Activated CD4-positive, alpha-beta T cell treated with anti-CD3 and anti-CD28 coated beads, Interleukin-10, Interleukin-2, amounts not matched to agents 100 ng/mL and 50 ng/mL, durations not matched to agents 16 hours and 8 hours (primary cell): Measurements from ENCODE around the gene DOCK2.
"Not testable (repeated sequence)": the region's sequence is repeated elsewhere in the genome, so short reads cannot be mapped to it uniquely, and the experiment has no call there.

Source experiments
- DNase-seq: peaks from one replicate; pipeline ENCODE4 v3.0.0-alpha.2; 2020

The DOCK2 gene

DNA sequence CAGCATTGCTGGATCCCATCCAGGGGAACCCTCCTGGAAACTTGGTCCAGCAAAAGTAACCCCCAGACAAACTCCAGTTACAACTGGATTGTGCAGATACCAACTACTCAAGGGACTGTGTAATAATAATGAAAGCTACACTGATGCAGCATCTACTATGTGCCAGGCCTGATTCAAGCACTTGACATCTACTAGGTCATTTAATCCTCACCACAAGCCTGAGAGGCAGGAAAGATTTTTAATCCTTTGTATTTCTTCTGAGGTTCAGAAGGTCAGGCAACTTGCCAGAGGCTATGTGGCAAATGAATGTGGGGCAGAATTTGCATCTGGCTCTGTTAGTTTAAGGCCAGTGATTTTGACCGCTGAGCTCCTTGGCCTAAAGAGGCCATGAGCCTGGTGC is 439.1 kb downstream of the DOCK2 start:
- DNase-seq = no peak

DNA sequence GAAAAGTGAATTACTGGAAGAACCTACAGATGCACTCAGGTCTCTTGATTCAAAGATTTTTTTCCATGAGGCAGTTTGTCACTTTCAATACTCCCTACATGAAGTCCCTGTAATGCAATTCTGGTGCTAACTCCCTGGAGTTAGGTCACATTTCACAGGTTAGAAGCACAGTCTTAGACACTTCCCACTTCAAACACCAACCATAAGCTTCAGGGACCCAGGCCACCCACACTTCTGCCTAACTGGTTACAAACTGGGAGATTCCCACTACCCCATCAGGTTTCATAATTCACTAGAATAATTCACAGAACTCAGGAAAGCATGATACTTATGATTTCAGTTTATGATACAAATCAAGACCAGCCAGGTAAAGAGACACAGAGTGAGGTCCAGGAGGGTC is 439.7 kb downstream of the DOCK2 start:
- no peak for DNase-seq

DNA sequence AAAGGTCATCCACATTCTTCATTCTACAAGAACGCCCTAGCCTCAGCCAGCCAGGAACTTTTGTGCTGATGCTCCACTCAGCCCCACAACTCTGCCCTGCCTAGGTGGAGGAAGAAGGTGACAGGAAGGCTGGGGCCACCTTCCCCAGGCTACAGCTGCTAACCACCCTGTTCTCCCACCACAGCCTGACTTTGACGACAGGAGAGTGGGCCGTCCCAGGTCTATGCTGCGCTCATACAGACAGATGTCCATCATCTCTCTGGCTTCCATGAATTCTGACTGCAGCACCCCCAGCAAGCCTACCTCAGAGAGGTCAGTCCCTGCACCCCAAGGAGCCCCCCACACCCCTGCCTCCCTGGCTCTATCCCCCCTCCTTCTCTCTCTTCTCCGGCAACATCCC is 440.5 kb downstream of the DOCK2 start:
- DNase-seq = no peak

DNA sequence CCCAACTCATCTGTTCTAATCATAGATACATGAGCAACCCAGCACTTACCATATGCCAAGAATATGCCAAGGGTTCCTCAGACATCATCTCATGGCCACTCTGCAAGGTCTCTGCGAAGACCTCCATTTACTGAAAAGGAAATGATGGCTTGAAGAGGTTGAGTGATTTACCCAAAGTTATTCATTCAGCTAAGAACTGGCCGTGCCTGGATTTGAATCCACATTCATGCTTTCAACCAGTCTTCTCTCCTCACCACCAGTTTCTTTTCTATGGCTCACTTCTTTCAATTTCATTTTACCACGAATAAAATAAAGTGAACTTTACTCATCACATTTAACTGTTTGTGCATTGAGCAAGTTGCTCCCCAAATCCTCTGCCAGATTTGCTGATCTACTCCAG is 441.4 kb downstream of the DOCK2 start:
- DNase-seq = no peak

DNA sequence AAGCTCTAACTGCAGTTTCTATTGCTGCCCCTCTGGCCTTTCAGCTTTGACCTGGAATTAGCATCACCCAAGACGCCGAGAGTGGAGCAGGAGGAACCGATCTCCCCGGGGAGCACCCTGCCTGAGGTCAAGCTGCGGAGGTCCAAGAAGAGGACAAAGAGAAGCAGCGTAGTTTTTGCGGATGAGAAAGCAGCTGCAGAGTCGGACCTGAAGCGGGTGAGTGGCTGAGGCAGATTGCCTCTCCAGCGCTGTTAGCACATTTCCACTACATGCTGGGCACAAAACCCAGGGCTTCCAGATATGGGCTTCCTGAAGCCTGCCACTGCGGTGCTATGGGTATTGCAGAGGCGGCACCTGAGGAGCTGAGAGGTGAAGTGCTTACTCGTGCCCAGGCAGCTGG is 441.9 kb downstream of the DOCK2 start:
- DNase-seq = no peak

DNA sequence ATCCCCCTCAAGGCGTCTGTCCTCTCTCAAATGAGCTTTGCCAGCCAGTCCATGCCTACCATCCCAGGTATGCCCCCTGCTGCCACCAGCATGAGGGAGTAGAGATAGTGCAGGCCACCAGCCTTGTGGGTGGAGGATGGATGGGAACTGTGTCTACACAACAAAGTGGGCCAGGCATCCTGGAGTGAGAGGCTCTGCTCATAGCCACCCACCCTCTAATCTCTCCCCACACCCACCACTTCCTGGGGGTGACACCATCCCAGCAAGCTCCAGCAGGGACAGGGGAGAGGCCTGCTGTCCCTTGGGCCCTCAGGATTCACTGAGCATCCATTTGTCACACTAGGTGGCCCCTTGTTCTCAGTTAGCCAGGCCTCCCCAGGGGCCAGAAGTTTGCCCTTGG is 443.1 kb downstream of the DOCK2 start:
- no peak for DNase-seq

DNA sequence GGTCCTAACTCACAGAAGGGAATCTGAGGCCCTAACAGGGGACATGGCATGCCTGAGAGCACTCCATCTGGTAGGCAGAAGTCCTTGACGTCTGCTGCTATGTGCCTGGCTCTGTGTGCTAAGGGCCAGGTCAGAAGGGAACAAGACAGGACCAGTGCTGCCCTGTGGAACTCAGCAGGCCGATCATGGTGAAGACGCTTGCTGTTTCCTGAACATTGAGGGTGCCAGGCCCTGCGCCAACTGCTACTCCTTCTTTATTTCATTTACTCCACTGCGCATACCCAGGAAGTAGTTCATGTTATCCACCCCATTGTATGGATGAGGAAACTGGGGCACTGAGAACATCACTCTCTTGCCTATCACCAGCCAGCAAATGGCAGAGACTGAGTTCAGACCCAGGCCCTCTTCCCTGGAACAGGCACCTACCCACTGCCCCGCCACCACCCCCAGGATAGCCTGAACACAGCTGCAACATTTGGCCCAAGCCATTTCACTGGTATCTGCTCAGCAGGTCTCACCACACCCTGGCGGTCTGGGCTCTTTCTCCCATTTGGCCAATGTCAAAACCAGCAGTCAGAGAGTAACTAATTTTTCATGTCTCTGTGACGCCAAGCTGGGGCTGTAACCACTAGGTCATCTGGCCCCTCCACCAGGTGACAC is 443.8 kb downstream of the DOCK2 start:
- no peak for DNase-seq

DNA sequence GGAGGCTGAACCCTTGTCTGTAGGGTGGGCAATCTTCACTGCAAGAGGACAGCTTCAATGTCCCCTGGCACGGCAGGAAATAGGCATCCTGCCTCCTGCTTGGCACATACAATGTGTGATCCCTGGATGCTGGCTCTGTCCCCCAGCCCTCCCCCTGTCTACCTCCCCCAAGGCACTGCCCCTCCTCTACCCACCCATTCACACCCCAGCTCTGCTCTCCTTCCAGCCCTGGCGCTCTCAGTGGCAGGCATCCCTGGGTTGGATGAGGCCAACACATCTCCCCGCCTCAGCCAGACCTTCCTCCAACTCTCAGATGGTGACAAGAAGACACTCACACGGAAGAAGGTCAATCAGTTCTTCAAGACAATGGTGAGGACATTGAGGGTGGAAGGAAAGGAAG is 444.5 kb downstream of the DOCK2 start:
- no peak for DNase-seq

DNA sequence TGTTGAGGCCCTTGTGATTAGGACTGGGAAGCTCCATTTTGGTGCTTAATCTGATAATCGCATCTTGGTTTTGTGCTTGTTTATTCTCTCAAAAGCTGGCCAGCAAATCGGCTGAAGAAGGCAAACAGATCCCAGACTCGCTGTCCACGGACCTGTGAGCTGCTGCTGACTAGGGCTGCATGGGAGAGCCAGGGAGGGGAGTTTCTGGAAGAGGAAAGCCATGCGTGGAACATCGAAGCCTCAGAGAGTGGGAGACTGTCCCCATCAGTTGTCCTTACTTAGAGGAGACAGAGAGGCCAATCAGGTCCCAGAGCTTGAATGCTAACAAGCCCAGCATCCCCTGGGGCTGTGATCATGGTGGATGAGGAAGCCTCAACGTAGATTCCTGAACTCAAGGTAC is 445.6 kb downstream of the DOCK2 start:
- no peak for DNase-seq

DNA sequence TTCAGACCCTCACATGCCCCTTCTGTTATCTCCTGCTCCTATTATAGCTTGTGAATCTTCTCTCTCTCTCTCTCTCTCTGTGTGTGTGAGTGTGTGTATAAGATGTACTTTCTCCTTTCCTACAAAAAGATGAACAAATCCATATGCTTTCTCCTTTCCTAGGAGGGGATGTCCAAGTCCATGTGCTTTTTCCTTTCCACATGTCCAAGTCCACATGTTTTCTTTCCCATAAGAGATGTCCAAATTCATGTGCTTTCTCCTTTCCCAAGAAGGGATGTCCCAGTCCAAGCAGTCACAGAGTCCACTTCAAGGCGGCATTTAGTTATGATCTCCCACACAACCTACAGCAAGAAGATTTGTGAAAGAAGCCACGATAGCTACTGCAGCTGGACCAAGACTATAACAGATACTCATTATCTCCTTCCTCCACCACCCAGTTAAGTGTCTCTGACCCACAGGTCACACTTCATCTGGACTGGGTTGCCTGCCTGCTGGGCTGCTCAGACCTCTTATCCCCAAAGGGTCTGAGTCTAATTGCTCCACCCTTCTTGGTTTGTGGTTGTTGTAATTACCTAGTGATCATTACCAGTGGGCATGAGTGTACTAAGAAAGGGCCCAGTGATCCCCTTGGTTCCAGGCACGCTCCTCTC is 450.2 kb downstream of the DOCK2 start:
- no peak for DNase-seq

DNA sequence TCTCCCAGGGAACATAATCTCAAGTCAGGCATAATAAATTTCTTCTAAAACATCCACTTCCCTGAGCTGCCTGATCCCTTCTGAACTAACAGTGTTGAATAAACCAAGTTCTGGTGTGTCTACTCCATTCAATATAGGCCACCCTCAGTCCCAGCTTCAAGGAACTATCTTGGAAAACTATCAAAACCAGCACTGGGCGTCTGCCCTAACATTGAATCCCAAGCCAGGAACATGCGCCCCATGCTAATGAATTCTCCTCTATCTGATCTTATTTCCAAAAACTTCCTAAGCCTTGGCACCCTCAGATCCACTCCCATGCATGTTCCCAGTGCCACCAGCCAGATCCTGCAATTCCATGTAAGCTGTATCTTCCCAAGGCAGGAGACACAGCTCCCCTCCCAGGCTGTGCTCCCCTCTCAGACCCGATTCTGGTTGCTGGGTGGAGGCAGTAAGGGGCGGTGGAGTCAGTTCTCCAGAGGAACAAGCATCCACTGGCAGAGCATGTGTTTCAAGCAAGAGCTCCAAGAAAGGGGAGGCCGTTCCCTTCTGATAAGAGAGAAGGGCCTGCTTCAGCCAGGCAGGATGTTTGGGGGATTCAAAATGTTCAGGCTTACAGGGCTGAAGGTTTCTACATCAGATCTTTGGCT is 455.5 kb downstream of the DOCK2 start:
- no peak for DNase-seq

DNA sequence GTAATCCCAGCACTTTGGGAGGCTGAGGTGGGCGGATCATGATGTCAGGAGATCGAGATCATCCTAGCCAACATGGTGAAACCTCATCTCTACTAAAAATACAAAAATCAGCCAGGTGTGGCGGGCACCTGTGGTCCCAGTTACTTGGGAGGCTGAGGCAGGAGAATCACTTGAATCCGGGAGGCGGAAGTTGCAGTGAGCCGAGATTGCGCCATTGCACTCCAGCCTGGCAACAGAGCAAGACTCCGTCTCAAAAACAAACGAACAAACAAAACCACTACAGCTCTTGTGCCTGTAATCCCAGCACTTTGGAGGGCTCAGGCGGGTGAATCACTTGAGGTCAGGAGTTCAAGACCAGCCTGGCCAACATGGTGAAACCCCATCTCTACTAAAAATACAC is 457.3 kb downstream of the DOCK2 start:
- DNase-seq = not testable (repeated sequence)

DNA sequence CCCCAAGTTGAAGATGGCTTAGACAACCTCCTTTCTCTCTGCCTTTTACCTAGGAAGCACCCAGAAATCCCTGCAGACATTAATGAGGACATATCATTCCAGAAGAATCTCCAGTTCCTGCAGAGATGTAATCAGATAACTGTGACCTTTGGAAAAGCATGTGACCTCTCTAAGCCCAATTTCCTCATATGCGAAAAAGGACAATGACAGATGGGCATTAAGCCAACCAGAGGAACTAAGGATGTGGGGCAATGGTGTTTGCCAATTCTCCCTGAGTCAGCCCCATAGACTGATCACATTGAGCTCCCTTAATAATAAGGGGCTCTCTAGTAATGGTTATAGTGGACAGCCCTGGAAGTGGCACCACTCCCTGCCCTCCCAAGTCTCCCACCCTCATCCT is 458.6 kb downstream of the DOCK2 start:
- no peak for DNase-seq

DNA sequence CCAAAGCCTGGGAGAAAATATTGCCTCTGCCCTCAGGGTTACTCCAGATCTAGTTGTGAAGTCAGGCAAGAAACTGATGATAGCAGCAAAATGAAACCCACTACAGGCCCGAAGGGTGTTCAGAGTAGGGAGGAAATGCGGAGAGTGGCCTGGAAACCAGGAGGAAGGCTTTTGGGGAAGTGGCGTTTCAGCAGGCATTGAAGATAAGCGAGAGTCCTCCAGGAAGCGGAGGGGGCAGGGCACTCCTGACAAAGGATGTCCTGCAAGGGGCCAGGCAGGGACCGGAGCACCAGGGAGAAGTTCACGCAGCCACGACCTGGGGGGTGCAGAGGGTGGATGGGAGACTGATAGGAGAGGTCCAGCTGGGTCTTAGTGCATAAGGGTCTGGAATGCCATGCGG is 460.9 kb downstream of the DOCK2 start:
- no peak for DNase-seq

DNA sequence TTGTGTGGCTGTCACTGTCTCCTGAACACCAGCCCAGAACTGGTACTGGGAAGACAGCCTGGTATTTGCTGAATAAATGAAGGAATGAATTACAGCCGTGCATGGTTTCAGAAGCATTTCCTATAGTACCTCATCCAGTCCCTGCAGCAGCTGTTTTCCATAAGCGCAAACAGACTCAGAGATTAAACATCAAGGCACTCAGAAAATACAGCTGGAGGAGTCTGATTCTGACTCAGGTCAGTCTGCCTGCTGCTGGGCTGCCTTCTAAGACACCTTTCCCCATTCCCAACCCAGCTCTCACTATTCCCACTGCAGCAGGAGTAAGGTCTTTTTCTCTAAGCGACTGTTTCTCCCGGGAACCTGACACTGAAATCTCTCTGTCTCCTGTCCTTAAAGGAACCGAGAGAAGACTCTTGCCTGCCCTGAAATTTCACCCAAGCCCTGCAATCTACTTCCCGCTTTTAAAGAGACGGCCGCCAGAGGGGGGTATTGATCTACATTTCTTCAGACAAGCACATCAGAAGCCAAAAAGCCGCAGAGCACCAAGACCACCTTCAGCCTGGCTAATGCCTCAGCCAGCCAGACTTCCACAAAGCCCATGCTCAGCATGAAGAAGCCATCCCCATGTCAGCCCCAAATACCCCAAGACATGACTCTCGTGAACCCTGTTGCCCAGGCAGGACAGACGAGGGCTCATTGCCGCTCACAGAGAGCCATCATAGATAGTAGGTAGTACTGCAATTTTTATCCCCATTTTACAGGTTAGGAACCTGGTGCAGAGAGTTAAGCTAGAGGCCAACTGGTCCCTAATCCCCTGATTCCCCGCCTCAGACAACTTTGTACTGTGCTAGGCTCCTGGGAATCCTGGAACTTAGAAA is 463.2 kb downstream of the DOCK2 start:
- peak; percentile 67 for DNase-seq

DNA sequence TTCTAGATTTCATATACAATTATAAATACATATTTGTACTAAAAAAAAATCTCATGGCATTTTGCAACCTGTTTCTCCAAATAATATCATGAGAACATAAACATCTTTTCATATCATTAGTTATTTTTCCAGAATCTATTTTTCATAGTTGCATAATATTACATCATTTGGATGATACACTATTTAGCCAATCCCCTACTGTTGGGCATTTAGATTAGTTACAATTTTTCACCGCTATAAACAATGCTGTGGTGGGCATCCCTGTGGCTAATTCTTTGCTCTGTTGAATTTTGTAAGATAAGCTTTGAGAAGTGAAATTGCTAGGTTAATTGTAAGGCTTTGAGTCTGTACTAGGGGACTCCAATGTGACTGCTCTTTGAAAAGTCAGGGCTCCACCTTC is 466.4 kb downstream of the DOCK2 start:
- DNase-seq = no peak

DNA sequence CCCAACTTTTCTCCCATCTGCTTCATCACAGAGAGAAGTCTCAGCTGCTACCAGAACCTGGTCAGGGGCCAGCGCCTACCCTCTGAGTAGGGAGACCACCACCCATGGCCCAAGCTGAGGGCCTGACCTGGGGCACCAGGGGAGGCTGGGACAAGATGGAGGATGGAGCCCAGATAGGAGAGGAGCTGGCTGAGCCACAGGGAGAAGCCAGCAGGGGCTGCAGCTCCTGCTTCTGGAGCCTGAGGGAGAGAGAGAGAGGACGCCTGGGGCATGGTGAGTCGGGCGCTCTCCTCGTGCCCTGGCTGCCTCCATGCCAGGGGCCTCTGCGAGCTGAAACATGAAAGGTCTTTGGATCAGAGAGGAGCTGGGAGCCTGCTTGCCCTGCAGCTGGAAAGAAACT is 467.2 kb downstream of the DOCK2 start:
- no peak for DNase-seq

DNA sequence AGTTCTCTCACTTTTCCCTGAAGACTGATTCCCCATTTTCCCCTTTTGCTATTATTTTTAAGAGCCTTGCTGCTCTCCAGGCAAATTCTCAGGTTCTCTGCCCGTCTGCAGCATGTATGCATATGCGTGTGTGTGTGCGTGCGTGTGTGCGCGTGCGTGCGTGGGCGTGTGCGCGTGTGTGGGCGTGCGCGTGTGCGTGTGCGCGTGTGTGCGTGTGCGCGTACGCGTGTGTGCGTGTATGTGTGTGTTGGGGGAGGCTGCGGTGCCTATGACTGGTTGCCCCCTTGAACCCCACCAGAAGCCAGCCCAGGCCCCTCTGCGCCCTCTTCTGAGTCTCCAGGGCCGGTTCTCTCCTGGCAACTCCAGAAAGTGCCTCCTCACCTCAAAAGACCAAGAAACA is 467.6 kb downstream of the DOCK2 start:
- DNase-seq = no peak

DNA sequence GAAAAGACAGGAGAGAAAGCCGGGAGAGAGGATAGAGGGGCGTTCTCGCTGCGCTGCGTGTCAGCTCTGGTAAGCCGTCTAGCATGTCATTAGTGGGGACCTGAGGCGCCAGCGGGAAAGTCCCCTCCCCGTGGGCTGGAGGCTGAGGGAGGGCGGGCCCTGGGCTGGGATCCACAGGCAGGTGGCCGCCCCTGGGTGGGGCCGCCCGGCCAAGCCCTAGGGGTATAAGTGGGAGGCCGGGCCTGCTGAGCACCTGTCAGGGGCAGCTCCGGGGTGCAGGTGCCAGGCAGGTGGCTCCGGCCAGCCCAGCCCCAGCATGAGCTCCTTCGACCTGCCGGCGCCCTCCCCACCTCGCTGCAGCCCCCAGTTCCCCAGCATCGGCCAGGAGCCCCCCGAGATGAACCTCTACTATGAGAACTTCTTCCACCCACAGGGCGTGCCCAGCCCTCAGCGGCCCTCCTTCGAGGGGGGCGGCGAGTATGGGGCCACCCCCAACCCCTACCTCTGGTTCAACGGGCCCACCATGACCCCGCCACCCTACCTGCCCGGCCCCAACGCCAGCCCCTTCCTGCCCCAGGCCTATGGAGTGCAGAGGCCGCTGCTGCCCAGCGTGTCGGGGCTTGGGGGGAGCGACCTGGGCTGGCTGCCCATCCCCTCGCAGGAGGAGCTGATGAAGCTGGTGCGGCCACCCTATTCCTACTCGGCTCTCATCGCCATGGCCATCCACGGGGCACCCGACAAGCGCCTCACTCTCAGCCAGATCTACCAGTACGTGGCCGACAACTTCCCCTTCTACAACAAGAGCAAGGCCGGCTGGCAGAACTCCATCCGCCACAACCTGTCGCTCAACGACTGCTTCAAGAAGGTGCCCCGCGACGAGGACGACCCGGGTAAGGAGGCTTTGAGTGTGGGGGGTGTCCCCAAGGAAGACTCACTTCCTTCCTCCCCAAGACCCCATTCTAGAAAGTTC is 468.9 kb downstream of the DOCK2 start, which contains the start of gene FOXI1:
Gene FOXI1 (plus strand): TSS at position 256 of the 970 bp plus-strand sequence. CDS start 61 bp downstream, at position 317.
- DNase-seq = no peak

DNA sequence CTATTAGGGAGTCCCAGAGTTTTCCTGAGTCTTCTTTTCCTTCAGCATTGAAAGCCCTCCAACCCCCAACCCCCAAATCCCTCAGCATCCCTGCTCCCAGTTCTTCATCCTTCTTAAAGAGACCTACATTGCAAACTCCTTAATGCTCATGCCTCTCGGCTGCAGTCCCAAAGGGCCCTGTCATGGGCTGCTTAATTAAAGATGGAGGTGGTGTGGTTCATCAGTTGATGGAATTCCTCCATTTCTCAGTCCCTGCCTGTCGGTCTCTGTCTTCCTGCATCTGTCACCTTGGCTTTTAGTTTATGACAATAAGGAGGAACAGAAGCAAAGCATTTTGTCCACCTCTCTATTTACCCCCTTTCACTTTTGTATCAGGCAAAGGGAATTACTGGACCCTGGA is 470.6 kb downstream of the DOCK2 start:
- no peak for DNase-seq

DNA sequence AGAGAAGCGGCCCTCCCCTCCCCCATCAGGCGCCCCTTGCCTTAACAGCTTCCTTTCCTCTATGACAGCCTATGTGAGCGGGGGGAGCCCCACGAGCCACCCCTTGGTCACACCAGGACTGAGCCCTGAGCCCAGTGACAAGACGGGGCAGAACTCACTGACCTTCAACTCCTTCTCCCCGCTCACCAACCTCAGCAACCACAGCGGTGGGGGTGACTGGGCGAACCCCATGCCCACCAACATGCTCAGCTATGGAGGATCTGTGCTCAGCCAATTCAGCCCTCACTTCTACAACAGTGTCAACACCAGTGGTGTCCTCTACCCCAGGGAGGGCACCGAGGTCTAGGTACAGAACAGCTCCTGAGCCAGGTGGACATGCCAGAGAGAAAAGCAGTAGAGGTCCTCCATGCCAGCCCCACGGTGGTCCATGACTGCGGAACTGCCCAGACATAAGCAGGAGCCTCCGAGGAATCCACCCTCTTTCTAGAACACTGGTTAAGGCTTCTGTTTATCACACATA is 471.3 kb downstream of the DOCK2 start:
- DNase-seq = no peak
